ENCODE measurements around the gene TTC23.

The TTC23 gene

DNA sequence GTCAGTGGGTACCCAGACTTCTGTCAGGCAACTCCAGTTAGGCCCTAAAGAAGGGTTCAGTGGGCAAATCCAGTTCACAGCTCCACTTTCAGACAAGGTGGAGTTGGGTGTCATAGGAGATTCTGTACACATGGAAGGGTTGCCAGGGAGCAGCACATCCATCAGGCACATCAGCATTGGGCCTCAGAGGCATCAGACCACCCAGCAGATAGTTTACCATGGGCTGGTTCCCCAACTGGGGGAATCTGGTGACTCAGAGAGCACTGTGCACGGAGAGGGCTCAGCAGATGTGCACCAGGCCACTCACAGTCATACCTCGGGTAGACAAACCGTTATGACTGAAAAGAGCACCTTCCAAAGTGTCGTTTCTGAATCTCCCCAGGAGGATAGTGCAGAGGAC is 117.3 kb downstream of the TTC23 start:
- Histone ChIP-seq H3K9ac (no peak overlapping the region), H3K4me3 (no peak overlapping the region), H3K4me1 (peaks cover 0 to 4% (median 0%) of the 10 kb centered on the region in 10 experiments; a peak in 1 of 20 replicates), H4K20me1 (no peaks in the 10 kb centered on the region), H3K27ac (no peak overlapping the region), H3K27me3 (no peaks in the 10 kb centered on the region), H3K4me2 (no peak overlapping the region), H3K9me3 (replicated peaks in 1 of 11) (no peaks in the 10 kb centered on the region), H3K36me3 (no peaks in the 10 kb centered on the region)
- TF ChIP-seq Cebpa-rat (IDR thresholded peaks at IDR 0.05), result no peak

DNA sequence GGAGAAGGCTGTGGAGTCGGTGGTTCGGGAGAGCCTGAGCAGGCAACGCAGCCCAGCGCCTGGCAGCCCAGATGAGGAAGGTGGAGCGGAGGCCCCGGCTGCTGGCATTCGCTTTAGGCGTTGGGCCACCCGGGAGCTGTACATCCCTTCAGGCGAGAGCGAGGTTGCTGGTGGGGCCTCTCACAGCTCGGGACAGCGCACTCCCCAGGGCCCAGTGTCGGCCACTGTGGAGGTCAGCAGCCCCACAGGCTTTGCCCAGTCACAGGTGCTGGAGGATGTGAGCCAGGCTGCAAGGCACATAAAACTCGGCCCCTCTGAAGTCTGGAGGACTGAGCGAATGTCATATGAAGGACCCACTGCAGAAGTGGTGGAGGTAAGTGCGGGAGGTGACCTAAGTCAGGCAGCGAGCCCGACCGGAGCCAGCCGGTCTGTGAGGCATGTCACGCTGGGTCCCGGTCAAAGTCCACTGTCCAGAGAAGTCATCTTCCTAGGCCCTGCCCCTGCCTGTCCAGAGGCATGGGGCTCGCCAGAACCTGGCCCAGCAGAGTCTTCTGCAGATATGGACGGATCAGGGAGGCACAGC is 117.8 kb downstream of the TTC23 start:
- TF ChIP-seq Cebpa-rat (IDR thresholded peaks at IDR 0.05), result no peak
- no peaks in the 10 kb centered on the region for H3K27me3 ChIP-seq
- H3K36me3 ChIP-seq, result no peaks in the 10 kb centered on the region
- no peaks in the 10 kb centered on the region for H3K9me3 ChIP-seq (replicated peaks in 1 of 11)
- H3K9ac ChIP-seq, result no peak overlapping the region
- no peak overlapping the region for H3K4me3 ChIP-seq
- H3K4me1 ChIP-seq, result peaks cover 0 to 4% (median 0%) of the 10 kb centered on the region in 10 experiments; a peak in 1 of 20 replicates
- no peaks in the 10 kb centered on the region for H4K20me1 ChIP-seq
- H3K4me2 ChIP-seq, result no peak overlapping the region
- H3K27ac ChIP-seq, result no peak overlapping the region

DNA sequence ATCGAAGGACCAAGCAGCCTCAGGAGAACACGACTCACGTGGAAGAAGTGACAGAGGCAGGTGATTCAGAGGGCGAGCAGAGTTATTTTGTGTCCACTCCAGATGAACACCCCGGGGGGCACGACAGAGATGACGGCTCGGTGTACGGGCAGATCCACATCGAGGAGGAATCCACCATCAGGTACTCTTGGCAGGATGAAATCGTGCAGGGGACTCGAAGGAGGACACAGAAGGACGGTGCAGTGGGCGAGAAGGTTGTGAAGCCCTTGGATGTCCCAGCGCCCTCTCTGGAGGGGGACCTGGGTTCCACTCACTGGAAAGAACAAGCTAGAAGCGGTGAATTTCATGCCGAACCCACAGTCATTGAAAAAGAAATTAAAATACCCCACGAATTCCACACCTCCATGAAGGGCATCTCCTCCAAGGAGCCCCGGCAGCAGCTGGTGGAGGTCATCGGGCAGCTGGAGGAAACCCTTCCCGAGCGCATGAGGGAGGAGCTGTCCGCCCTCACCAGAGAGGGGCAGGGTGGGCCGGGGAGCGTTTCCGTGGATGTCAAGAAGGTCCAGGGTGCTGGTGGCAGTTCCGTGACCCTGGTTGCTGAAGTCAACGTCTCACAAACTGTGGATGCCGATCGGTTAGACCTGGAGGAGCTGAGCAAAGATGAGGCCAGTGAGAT is 118.5 kb downstream of the TTC23 start:
- H3K9me3 ChIP-seq (replicated peaks in 1 of 11), result no peaks in the 10 kb centered on the region
- H3K36me3 ChIP-seq, result no peaks in the 10 kb centered on the region
- no peak overlapping the region for H3K4me3 ChIP-seq
- no peaks in the 10 kb centered on the region for H4K20me1 ChIP-seq
- no peak for TF ChIP-seq Cebpa-rat (IDR thresholded peaks at IDR 0.05)
- no peak overlapping the region for H3K4me2 ChIP-seq
- H3K4me1 ChIP-seq, result peaks cover 0 to 4% (median 0%) of the 10 kb centered on the region in 10 experiments; a peak in 1 of 20 replicates
- H3K9ac ChIP-seq, result no peak overlapping the region
- no peaks in the 10 kb centered on the region for H3K27me3 ChIP-seq
- no peak overlapping the region for H3K27ac ChIP-seq

- Histone ChIP-seq H3K36me3 (no peaks in the 10 kb centered on the region), H3K4me1 (peaks cover 0 to 9% (median 3%) of the 10 kb centered on the region in 10 experiments; a peak in 9 of 20 replicates), H3K4me3 (no peak overlapping the region), H4K20me1 (no peaks in the 10 kb centered on the region), H3K4me2 (no peak overlapping the region), H3K9ac (no peak overlapping the region), H3K27me3 (no peaks in the 10 kb centered on the region), H3K9me3 (replicated peaks in 1 of 11) (no peaks in the 10 kb centered on the region), H3K27ac (no peak overlapping the region)
- TF ChIP-seq Cebpa-rat (IDR thresholded peaks at IDR 0.05), result no peak
Observed at GRCh38 chr15:99130314-99130713, 119.1 kb downstream of the TTC23 start.

DNA sequence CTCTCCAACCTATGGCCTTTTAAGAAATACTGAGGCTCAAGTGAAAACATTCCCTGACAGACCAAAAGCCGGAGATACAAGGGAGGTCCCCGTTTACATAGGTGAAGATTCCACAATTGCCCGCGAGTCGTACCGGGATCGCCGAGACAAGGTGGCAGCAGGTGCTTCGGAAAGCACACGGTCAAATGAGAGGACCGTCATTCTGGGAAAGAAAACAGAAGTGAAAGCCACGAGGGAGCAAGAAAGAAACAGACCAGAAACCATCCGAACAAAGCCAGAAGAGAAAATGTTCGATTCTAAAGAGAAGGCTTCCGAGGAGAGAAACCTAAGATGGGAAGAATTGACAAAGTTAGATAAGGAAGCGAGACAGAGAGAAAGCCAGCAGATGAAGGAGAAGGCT is 119.7 kb downstream of the TTC23 start:
- TF ChIP-seq Cebpa-rat (IDR thresholded peaks at IDR 0.05), result no peak
- H3K4me2 ChIP-seq, result peak overlapping the region in 1 of 11 experiments; percentile 12; a peak in 1 of 22 replicates
- no peaks in the 10 kb centered on the region for H3K36me3 ChIP-seq
- peaks cover 5 to 15% (median 10%) of the 10 kb centered on the region in 10 experiments for H3K4me1 ChIP-seq
- H3K27me3 ChIP-seq, result no peaks in the 10 kb centered on the region
- H3K27ac ChIP-seq, result no peak overlapping the region
- no peak overlapping the region for H3K9ac ChIP-seq
- H4K20me1 ChIP-seq, result no peaks in the 10 kb centered on the region
- H3K9me3 ChIP-seq (replicated peaks in 1 of 11), result no peaks in the 10 kb centered on the region
- H3K4me3 ChIP-seq, result no peak overlapping the region

DNA sequence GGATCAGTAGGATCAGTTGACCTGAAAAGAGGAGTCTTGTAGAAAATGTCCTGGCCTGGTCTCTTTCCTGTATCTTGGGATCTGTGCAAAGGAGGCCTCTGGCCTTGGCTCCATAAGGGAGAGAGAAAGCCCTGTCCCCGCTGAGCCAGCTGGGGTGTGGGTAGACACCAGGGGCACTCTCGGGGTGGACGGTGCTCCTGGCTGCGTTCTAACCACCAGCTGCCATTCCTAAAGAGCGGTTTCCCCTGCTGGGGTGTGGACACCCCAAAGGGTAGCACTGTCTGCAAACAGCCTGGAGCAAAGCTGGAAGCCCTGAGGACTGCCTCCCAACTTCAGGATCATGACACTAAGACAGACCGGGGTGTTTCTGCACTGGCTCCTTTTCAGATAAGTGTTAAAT is 121.0 kb downstream of the TTC23 start:
- Histone ChIP-seq H3K4me2 (no peak overlapping the region), H4K20me1 (0 out of 22 replicates have a peak, but pooled peaks cover 0 to 6% (median 0%) of the 10 kb centered on the region in 11 experiments), H3K36me3 (no peaks in the 10 kb centered on the region), H3K4me1 (peaks cover 18 to 28% (median 22%) of the 10 kb centered on the region in 10 experiments), H3K9me3 (replicated peaks in 1 of 11) (no peaks in the 10 kb centered on the region), H3K27ac (no peak overlapping the region), H3K9ac (no peak overlapping the region), H3K4me3 (no peak overlapping the region), H3K27me3 (no peaks in the 10 kb centered on the region)
- TF ChIP-seq Cebpa-rat (IDR thresholded peaks at IDR 0.05), result no peak

DNA sequence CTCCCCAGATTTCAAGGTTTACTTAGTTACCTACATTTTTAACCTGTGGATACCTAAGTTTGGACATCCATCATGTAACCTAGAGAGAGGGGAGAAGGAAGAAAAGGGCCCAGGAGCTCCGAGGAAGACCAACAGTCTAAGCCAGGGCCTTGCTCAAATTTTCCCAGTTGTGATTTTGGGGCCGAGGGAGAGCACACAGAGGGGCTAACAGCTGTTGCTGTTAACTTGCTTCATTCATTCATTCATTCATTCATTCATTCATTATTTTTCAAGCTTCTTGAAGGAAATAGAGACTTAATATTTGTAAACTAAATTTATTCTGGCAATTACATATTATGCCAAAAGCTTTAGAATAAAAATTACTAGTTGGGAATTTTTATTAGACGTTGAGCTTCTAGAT is 121.6 kb downstream of the TTC23 start:
- Histone ChIP-seq H3K27me3 (no peaks in the 10 kb centered on the region), H3K9ac (no peak overlapping the region), H3K36me3 (no peaks in the 10 kb centered on the region), H3K27ac (no peak overlapping the region), H3K4me2 (no peak overlapping the region), H4K20me1 (0 out of 22 replicates have a peak, but pooled peaks cover 0 to 8% (median 0%) of the 10 kb centered on the region in 11 experiments), H3K9me3 (replicated peaks in 1 of 11) (no peaks in the 10 kb centered on the region), H3K4me3 (no peak overlapping the region), H3K4me1 (peaks cover 24 to 34% (median 29%) of the 10 kb centered on the region in 10 experiments)
- TF ChIP-seq Cebpa-rat (IDR thresholded peaks at IDR 0.05), result no peak

- Histone ChIP-seq H3K9ac (no peak overlapping the region), H3K27me3 (no peaks in the 10 kb centered on the region), H3K4me1 (peaks cover 24 to 42% (median 33%) of the 10 kb centered on the region in 10 experiments), H3K36me3 (no peaks in the 10 kb centered on the region), H3K9me3 (replicated peaks in 1 of 11) (no peaks in the 10 kb centered on the region), H4K20me1 (0 out of 22 replicates have a peak, but pooled peaks cover 0 to 8% (median 0%) of the 10 kb centered on the region in 11 experiments), H3K4me3 (no peak overlapping the region), H3K27ac (no peak overlapping the region), H3K4me2 (no peak overlapping the region)
- no peak for TF ChIP-seq Cebpa-rat (IDR thresholded peaks at IDR 0.05)
Observed at GRCh38 chr15:99126930-99127329, 122.5 kb downstream of the TTC23 start.

- Histone ChIP-seq H3K9me3 (replicated peaks in 1 of 11) (no peaks in the 10 kb centered on the region), H3K4me3 (no peak overlapping the region), H3K36me3 (no peaks in the 10 kb centered on the region), H3K4me2 (no peak overlapping the region), H3K27me3 (no peaks in the 10 kb centered on the region), H3K4me1 (peaks cover 24 to 50% (median 41%) of the 10 kb centered on the region in 10 experiments), H3K9ac (no peak overlapping the region), H4K20me1 (0 out of 22 replicates have a peak, but pooled peaks cover 0 to 8% (median 0%) of the 10 kb centered on the region in 11 experiments), H3K27ac (no peak overlapping the region)
- no peak for TF ChIP-seq Cebpa-rat (IDR thresholded peaks at IDR 0.05)
Observed at GRCh38 chr15:99126131-99126588, 123.2 kb downstream of the TTC23 start.
